Measurements from ENCODE around the gene PMPCA. TPM values are rescaled to one million over a fixed set of nuclear protein-coding genes. Genes with fewer than 3 reads are reported as not detected.

The PMPCA gene
- total and polyA plus RNA-seq, 2 experiments from 2014 or later = 61.3 to 88.2 TPM

GRCh38 chr9:136372561-136373299 lies 37.7 kb upstream of the PMPCA start (continued):
- TF ChIP-seq ETS1 (IDR thresholded peaks at IDR 0.05) (no peak), ZNF114 (CRISPR knock-in tag; IDR thresholded peaks at IDR 0.05) (no peak), STAT1 (IDR thresholded peaks at IDR 0.05; ENCODE audit: unreplicated experiment) (no peak), JUNB (IDR thresholded peaks at IDR 0.05; ENCODE audit: unreplicated experiment) (no peak), CREB1 (CRISPR knock-in tag; IDR thresholded peaks at IDR 0.05; ENCODE audit: low read depth) (no peak), REST (IDR thresholded peaks at IDR 0.05; ENCODE audit: unreplicated experiment) (no peak), CTCF (conservative IDR thresholded peaks at IDR 0.05; ENCODE audit: low read depth in 2 of 2) (no peak; a peak in 1 of 4 replicates), NANOG (IDR thresholded peaks at IDR 0.05; ENCODE audit: borderline replicate concordance) (no peak), POLR2AphosphoS5 (IDR thresholded peaks at IDR 0.05; ENCODE audit: low read depth) (no peak), ZNF331 (CRISPR knock-in tag; IDR thresholded peaks at IDR 0.05; ENCODE audit: low read depth) (no peak)

- Histone ChIP-seq H2AFZ (no peak within 1 kb of the TSS), H3K4me1 (ENCODE audit: insufficient read depth) (no peaks in the 10 kb centered on the region), H3K27me3 (ENCODE audit: insufficient read depth) (no peaks in the 10 kb centered on the region), H3F3A (replicated peaks; ENCODE audit: low read depth) (no peaks in the 10 kb centered on the region), H3K9me2 (ENCODE audit: insufficient read depth) (no peaks in the 10 kb centered on the region), H3K79me2 (replicated peaks; ENCODE audit: insufficient read depth) (no peaks in the 10 kb centered on the region), H3K36me3 (ENCODE audit: insufficient read depth) (no peaks in the 10 kb centered on the region), H3K4me3 (no peak within 1 kb of the TSS), H3K27ac (ENCODE audit: low read depth) (0 out of 2 replicates have a peak within 1 kb of the TSS, but pooled peaks have one; percentile 32), H4K20me1 (replicated peaks; ENCODE audit: insufficient read depth) (no peaks in the 10 kb centered on the region; the same call in 1 of the 2 replicates), H3K4me2 (no peak within 1 kb of the TSS)
- Mint-ChIP-seq H3K4me3 (no peak within 1 kb of the TSS), H3K27me3 (ENCODE audit: insufficient read depth, low read depth, poor library complexity) (peaks cover 3% of the 10 kb centered on the region), H3K9me3 (no peaks in the 10 kb centered on the region), H3K4me1 (no peaks in the 10 kb centered on the region), H3K36me3 (ENCODE audit: low read depth) (peaks cover 6% of the 10 kb centered on the region; the same call in 2 of the 3 replicates), H3K27ac (no peak within 1 kb of the TSS)
- ATAC-seq (peak; percentile 7; the same call in 2 of the 3 replicates), DNase-seq (ENCODE audit: low spot score) (no peak)
Observed at GRCh38 chr9:136373300-136374182, 36.9 kb upstream of the PMPCA start, which contains the start of gene CARD9. Gene CARD9, minus strand, starts transcription at chr9:136373669. Its CDS starts 1,591 bp downstream, at chr9:136372078.

Measured in GM23338 (cell line).